ES-I3 (cell line): Measurements from ENCODE around the gene SYT9.
"Not testable (repeated sequence)": the region's sequence is repeated elsewhere in the genome, so short reads cannot be mapped to it uniquely, and the experiment has no call there.

Experiments used
- H3K36me3 ChIP-seq: 2 replicates; pipeline ENCODE4 v1.6.1; 2013; ENCODE audit warnings: mild to moderate bottlenecking, low read length, control low read depth, moderate library complexity; ENCODE audit not compliant: insufficient read depth
- H3K4me1 ChIP-seq: 2 replicates; pipeline ENCODE4 v1.6.1; 2013; ENCODE audit warnings: mild to moderate bottlenecking, control low read depth, low read length; ENCODE audit not compliant: insufficient read depth
- H3K9ac ChIP-seq: 2 replicates; pipeline ENCODE4 v1.6.1; 2013; ENCODE audit warnings: low read depth, mild to moderate bottlenecking, low read length, moderate library complexity
- H3K9me3 ChIP-seq: 2 replicates; pipeline ENCODE4 v1.6.1; 2013; ENCODE audit warnings: mild to moderate bottlenecking, low read length, moderate library complexity; ENCODE audit not compliant: control insufficient read depth, insufficient read depth

Gene SYT9

DNA sequence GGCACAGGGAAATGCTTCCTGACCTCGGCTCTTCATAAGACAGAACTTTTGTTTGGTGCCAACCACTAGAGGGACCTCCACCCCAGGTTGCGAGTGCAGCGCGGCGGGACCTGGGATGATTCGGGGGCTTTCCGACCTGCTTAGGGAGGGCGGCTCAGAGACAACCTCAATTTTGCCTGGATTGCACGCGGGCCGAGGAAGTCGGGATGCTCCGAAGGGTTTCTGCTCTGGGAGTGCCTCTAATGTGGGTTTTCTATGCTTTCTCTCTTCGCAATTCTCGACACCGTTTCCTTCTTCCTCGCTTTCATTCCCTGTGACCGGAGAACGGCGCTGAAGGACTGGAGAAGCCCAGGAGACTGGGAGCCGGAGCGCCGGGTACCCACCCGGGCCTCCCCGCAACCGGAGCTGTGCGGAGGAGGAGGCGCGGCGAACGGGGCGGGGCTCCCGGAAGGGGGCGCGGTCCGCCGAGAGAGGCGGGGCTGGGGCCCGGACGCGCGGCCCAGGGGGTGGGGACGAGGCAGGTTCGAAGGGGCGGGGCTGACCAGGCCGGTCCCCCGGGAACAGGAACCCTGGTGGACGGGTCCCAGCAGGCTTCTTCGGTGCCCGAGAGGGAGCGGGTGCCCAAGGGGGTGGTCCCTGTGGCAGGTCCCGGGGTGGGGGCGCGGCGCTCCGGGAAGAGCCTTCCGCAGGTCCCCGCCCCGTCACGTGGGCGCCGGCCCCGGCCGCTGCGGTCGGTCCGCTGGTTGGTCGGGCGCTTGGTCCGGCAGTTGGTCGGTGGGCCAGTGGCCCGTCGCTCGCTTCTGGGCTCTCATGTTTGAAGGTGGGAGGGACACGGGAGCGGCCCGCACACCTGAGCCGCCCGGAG, 261.8 kb downstream of the SYT9 start, which contains the start of gene PPFIBP2:
PPFIBP2 (plus strand) TSS at position 766 of the 865 bp plus-strand sequence. CDS start 35,477 bp downstream, outside the sequence.
- H3K4me1 ChIP-seq: peaks cover 9% of the 10 kb centered on the region; the same call in 1 of the 2 replicates
- no peaks in the 10 kb centered on the region for H3K9me3 ChIP-seq
- no peaks in the 10 kb centered on the region for H3K36me3 ChIP-seq
- H3K9ac ChIP-seq: peak within 1 kb of the TSS; percentile 94

GRCh38 chr11:7514099-7514591, 262.4 kb downstream of the SYT9 start:
- no peaks in the 10 kb centered on the region for H3K9me3 ChIP-seq
- H3K9ac ChIP-seq: peak overlapping the region; percentile 94
- H3K4me1 ChIP-seq: peaks cover 9% of the 10 kb centered on the region; the same call in 1 of the 2 replicates
- H3K36me3 ChIP-seq: no peaks in the 10 kb centered on the region

- no peaks in the 10 kb centered on the region for H3K36me3 ChIP-seq
- H3K9me3 ChIP-seq: no peaks in the 10 kb centered on the region
- no peak overlapping the region for H3K9ac ChIP-seq
- H3K4me1 ChIP-seq: peaks cover 9% of the 10 kb centered on the region; the same call in 1 of the 2 replicates
Measured at GRCh38 chr11:7515447-7515886, 263.8 kb downstream of the SYT9 start.

GRCh38 chr11:7516475-7516874, 264.8 kb downstream of the SYT9 start:
- H3K9ac ChIP-seq: no peak overlapping the region
- peaks cover 9% of the 10 kb centered on the region; the same call in 1 of the 2 replicates for H3K4me1 ChIP-seq

GRCh38 chr11:7517743-7518142, 266.0 kb downstream of the SYT9 start:
- H3K4me1 ChIP-seq: not testable (repeated sequence)

More at GRCh38 chr11:7516475-7516874, 264.8 kb downstream of the SYT9 start:
- no peaks in the 10 kb centered on the region for H3K36me3 ChIP-seq
- no peaks in the 10 kb centered on the region for H3K9me3 ChIP-seq

More at GRCh38 chr11:7517743-7518142, 266.0 kb downstream of the SYT9 start:
- H3K9me3 ChIP-seq, H3K9ac ChIP-seq, H3K36me3 ChIP-seq: not testable (repeated sequence)
